HG03039 (cell line): ENCODE measurements around the gene LYRM9.
"Not testable (repeated sequence)": the region's sequence is repeated elsewhere in the genome, so short reads cannot be mapped to it uniquely, and the experiment has no call there.

Experiments
- ATAC-seq: cut with Tn5 transposase; IDR thresholded peaks from one replicate; pipeline ENCODE4 v1.9.1; 2021; ENCODE audit warnings: mild to moderate bottlenecking, moderate library complexity; ENCODE audit not compliant: unreplicated experiment

Gene LYRM9

GRCh38 chr17:27878776-27879562 lies 14.2 kb downstream of the LYRM9 start:
- ATAC-seq: no peak

DNA sequence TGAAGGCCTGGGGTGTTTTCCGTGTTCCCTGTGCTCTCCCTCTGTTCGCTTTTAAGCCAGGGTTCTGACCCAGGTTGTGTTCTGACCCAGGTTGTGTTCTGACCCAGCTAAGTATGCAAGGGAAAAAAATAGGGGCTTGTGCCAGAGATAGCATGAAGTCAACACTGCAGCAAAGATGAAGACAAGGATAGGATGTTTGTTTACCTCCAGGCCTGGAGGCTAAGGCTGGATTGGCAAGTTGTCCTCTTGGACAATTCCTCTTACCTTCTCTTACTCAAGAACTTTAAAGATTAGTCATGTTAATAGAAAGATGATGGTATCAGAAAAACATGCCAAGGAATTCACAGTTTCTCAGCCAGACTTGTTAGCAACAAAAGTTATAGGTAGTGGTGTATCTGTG lies 19.4 kb downstream of the LYRM9 start:
- no peak for ATAC-seq

- no peak for ATAC-seq
Observed at GRCh38 chr17:27873211-27873610, 20.0 kb downstream of the LYRM9 start.

- ATAC-seq: no peak
Observed at GRCh38 chr17:27872776-27873175, 20.4 kb downstream of the LYRM9 start.

DNA sequence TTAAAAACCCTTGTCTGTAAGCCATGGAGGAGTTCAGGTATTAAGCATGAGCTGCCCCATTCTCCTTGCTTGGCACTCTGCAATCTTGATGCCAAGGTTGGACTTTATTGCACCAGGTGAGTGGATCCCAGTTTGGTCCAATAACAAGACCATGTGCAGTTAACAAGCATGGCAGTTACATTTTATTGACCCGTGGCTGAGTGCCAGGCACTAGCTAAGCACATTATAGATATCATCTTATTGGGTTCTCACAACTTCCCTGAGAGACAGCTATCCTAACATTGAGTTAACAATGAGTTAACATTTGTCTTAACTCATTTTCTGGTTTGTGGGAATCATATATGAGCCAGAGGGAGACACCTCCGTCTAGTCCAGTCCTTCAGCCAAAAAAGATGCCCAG lies 21.8 kb downstream of the LYRM9 start:
- no peak for ATAC-seq

GRCh38 chr17:27870345-27870744 lies 22.8 kb downstream of the LYRM9 start:
- no peak for ATAC-seq

DNA sequence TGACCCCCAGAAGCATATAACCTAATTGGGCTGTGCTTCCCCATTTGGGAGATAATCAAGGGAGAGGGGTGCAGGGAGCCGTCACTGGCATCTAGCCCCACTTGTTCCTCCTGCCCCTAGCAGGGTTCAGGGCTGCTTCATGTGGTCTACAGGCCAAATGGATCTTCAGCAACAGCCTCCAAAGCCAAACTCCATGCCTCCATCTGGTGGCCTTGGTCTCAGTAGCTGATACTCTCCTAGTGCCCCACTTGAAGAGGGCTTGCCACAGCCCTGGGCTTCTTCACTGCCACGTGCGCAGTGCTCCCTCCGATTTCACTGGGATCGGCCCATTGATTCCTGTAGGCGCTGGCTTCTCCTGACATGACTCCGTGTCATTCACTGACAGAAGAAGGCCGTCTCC lies 24.6 kb downstream of the LYRM9 start:
- ATAC-seq: no peak

GRCh38 chr17:27862840-27863239 lies 30.3 kb downstream of the LYRM9 start:
- no peak for ATAC-seq

DNA sequence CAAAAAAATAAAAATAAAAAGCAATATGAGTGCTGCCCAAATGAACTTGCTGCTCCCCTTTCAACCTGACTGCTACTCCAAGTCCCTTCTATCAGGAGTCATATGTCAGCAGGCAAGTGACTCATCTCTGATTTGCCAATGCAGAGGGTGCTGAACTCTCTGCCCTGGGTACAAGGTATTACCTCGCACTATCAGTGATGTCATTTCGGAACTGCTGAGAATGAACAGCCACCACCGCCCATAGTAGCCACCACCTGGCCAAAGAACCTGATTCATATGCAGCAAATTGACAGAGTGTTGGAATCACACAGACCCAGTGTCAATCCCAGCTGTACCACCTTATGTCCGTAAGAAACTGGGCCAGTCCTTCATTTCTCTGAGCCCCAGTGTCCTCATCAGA lies 31.2 kb downstream of the LYRM9 start:
- no peak for ATAC-seq

DNA sequence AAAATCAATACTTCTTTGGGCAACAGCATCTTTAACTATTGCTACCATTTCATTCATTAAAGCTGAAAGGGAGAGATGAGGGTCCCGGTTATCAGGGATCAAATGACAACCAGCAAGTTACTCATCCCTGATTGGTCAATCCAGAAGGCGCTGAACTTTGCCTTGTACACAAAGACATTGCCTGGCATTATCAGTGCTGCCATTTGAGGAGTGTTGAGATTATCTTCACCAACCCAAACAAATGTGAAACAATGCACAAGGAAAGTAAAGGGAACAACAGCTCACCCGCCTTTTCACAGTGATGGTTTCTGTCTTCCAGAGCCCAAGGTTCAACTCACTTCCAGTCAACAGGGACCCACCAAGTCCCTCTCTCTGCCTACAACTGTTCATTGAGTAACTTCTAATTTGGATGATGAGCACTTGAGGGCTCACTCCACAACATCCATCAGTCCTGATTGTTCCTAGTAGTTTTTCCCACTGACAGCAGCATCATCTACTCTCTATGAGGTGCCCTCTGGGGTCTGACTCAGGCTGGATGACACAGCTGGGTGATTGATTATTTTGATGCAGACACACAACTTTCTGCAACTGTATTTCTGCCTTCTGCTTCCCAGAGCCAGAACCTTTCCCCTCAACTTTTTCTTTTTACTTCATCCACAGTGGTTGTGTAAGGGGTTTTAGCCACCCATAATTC lies 32.0 kb downstream of the LYRM9 start:
- no peak for ATAC-seq

- ATAC-seq: no peak
Observed at GRCh38 chr17:27858621-27859305, 34.4 kb downstream of the LYRM9 start.

GRCh38 chr17:27856676-27857432 lies 36.3 kb downstream of the LYRM9 start:
- ATAC-seq: no peak

- no peak for ATAC-seq
Observed at GRCh38 chr17:27855454-27855853, 37.7 kb downstream of the LYRM9 start.

GRCh38 chr17:27854163-27854562 lies 39.0 kb downstream of the LYRM9 start:
- ATAC-seq: no peak

DNA sequence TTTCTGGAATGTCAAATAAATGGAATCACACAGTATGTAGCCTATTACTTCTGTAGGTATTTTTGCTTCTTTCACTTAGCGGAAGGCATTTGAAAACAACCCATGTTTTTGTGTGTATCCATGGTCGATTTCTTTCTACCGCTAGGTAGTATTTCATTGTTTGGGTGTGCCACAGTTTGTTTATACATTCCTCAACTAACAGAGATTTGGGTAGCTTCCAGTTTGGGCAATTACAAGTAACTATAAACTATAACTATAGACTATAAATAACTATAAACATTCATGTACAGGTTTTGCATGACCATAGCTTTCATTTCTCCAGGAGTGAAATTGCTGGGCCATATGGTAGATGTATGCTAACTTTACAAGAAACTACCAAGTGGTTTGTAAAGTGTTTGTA lies 40.1 kb downstream of the LYRM9 start:
- no peak for ATAC-seq

- ATAC-seq: no peak
Observed at GRCh38 chr17:27849474-27850185, 43.5 kb downstream of the LYRM9 start.

DNA sequence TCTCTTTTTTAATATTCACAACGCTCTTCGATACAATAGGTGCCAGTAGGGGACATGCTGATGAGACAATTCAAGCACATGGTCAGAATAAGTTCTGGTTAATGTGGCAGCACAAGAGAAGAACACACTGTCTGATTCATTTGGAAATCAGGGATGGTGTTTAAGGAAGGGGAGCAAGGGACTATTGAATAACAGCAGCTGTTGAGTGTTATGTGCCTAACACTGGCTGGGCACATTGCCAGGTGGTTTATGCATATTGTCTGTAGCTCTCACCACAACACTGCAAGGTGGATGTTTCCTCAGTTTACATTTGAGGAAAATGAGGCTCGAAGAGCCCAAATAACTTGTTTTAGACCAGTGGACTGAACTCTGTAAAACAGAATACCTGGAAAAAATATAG lies 44.2 kb downstream of the LYRM9 start:
- no peak for ATAC-seq

GRCh38 chr17:27846808-27847307 lies 46.3 kb downstream of the LYRM9 start:
- not testable (repeated sequence) for ATAC-seq

GRCh38 chr17:27846042-27846655 lies 47.0 kb downstream of the LYRM9 start:
- ATAC-seq: no peak
